Stimulated activated CD4-positive, alpha-beta T cell treated with anti-CD3 and anti-CD28 coated beads, Interleukin-4, amount 100 ng/mL, for 4 hours (primary cell): ENCODE data around the gene ACTR6.
A peak's percentile ranks its signal among the peaks of the same experiment; 100 is the strongest.

Source experiments
- DNase-seq, 2 experiments: peaks; one replicate each; pipeline ENCODE4 v3.0.0-alpha.2; 2020

Gene ACTR6

DNA sequence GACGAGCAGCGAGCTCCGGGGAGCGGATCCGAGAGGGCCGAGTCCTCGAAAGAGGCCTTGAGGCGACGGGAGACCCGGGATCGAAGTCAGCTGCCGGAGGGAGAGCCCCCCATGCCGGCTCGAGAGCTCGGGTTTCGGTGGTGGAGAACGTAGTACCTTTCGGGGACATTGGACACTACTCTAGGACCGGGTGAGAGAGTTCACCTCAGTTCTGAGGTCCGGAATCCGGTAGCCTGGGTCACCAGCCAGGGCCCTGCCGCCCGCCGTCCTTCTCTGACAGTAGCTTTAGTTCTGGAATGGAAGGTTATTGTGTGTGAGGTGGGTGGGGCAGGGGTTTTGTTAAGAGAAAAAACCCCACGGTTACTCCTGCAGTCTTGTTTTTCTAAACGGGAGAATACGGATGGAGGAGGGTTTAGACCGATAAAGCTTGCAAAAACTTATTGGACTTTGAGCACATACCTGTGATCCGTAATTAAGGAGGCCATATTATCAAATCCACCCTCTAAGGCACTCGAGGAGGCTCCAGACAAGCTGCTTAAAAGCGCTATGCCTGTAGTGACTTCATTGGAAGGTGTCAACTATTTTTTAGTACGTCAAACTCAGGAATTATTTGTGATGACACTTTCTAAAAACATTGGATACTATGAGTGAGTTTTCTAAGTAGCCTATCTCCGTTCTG lies 67.1 kb downstream of the ACTR6 start:
- DNase-seq = peak in 1 of 2 experiments; percentile 4

GRCh38 chr12:100268835-100269564 lies 68.4 kb downstream of the ACTR6 start:
- DNase-seq = no peak

- DNase-seq = no peak
These were observed 73.2 kb downstream of the ACTR6 start for GRCh38 chr12:100273782-100274181.
